NCI-H2196 treated with DMSO at 0.1 percent for 48 hours (cell line): ENCODE data around the gene CWH43.
A peak's percentile ranks its signal among the peaks of the same experiment; 100 is the strongest.
"Not testable (repeated sequence)": the region's sequence is repeated elsewhere in the genome, so short reads cannot be mapped to it uniquely, and the experiment has no call there.

Source experiments
- DNase-seq: peaks from one replicate; lab custom pipeline; 2025; ENCODE audit not compliant: unreplicated experiment; lab: John Stamatoyannopoulos, UW

Gene CWH43

GRCh38 chr4:48985976-48986653, at the start of gene CWH43:
Gene CWH43, plus strand, starts transcription at chr4:48986275. Its CDS starts 155 bp downstream, at chr4:48986430.
- no peak for DNase-seq

GRCh38 chr4:48937033-48937432, 49.0 kb upstream of the CWH43 start:
- DNase-seq = no peak

- no peak for DNase-seq
These were observed 47.2 kb upstream of the CWH43 start for GRCh38 chr4:48938831-48939230.

GRCh38 chr4:48939785-48940184, 46.3 kb upstream of the CWH43 start:
- peak; percentile 35 for DNase-seq

GRCh38 chr4:48943387-48943786, 42.7 kb upstream of the CWH43 start:
- DNase-seq = no peak

- DNase-seq = no peak
These were observed 41.8 kb upstream of the CWH43 start for GRCh38 chr4:48944252-48944651.

- DNase-seq = no peak
These were observed 41.3 kb upstream of the CWH43 start for GRCh38 chr4:48944756-48945241.

- no peak for DNase-seq
These were observed 40.1 kb upstream of the CWH43 start for GRCh38 chr4:48945981-48946380.

- DNase-seq = no peak
These were observed 38.3 kb upstream of the CWH43 start for GRCh38 chr4:48947731-48948130.

GRCh38 chr4:48949086-48949485, 37.0 kb upstream of the CWH43 start:
- no peak for DNase-seq

GRCh38 chr4:48949518-48950219, 36.4 kb upstream of the CWH43 start:
- no peak for DNase-seq

GRCh38 chr4:48954314-48954713, 31.8 kb upstream of the CWH43 start:
- no peak for DNase-seq

- DNase-seq = not testable (repeated sequence)
These were observed 28.7 kb upstream of the CWH43 start for GRCh38 chr4:48957366-48957765.

- DNase-seq = no peak
These were observed 27.5 kb upstream of the CWH43 start for GRCh38 chr4:48958582-48958981.

GRCh38 chr4:48960988-48961635, 25.0 kb upstream of the CWH43 start:
- DNase-seq = no peak

GRCh38 chr4:48962636-48963035, 23.4 kb upstream of the CWH43 start:
- DNase-seq = no peak

GRCh38 chr4:48963042-48963679, 22.9 kb upstream of the CWH43 start:
- peak; percentile 69 for DNase-seq

- no peak for DNase-seq
These were observed 19.0 kb upstream of the CWH43 start for GRCh38 chr4:48967101-48967500.

GRCh38 chr4:48967631-48968030, 18.4 kb upstream of the CWH43 start:
- no peak for DNase-seq

GRCh38 chr4:48968814-48969213, 17.3 kb upstream of the CWH43 start:
- no peak for DNase-seq

GRCh38 chr4:48970471-48970921, 15.6 kb upstream of the CWH43 start:
- DNase-seq = no peak
